Activated CD8-positive, alpha-beta memory T cell treated with anti-CD3 and anti-CD28 coated beads, Interleukin-2, amount 50 U/mL, for 48 hours (primary cell): ENCODE data around the gene CDPF1.

ENCODE experiments used
- DNase-seq: peaks from one replicate; pipeline ENCODE4 v3.0.0-alpha.2; 2020

The CDPF1 gene, protein sequence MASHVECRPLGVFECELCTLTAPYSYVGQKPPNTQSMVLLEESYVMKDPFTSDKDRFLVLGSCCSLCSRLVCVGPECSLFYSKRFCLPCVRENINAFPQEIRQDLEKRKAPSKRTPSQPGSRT

DNA sequence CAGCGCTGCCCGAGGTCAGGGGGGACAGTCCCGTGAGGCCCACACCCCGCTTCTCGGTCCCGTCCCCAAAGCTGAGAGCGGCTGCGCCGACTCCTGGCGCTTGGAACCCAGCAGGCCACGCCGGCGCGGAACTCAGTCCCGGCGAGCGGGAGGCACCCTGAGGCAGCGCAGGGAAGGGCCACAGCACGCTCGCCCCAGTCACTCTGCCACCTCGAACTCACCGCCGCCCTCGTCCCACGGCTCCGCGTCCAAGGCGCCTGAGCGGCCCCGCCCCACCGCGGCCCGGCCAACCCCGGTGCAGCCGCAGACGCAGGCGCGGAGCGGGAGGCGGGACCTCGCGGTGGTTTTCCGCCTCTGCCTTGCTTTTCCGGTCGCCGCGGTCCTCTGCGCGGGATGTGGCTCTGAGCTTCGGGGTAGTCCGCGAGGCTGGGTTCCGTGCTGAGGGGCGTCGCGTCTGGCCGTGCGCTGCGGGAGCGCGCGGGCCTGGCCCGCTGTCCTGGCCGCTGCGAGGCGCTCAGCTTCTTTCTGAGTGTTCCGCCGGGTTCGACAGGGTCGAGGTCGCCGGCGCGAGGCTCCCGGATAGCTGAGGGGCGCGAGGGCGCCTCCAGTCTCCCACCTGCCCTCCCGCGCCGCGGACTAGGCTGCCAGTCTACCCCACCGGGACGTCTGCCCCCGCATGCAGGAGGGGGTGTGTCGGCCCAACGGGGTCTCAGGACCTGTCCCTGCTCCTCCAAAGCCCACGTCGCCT lies at the start of gene CDPF1:
CDPF1 (minus strand) TSS at position 259 of the 748 bp plus-strand sequence. CDS start 2,009 bp downstream, outside the sequence.
- peak; percentile 94 for DNase-seq

DNA sequence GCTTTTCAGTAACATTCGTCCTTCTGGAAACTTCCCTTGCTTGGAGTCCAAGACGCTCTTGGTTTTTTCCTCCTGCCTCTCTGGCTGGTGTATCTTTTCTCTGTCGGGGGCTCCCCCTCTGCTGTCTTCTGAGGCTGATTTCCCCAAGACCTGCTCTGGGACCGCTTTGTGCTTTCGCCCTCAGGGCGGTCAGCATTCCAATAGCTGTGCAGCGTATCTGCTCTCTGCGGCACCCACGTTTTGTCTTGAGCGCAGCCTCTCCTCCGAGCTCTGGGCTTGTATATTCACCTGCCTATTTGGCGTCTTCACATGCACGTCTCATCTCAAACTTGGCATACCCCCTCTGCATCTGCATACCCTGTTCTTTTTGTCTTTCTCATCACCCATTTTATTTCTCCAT lies 49.0 kb upstream of the CDPF1 start:
- no peak for DNase-seq

DNA sequence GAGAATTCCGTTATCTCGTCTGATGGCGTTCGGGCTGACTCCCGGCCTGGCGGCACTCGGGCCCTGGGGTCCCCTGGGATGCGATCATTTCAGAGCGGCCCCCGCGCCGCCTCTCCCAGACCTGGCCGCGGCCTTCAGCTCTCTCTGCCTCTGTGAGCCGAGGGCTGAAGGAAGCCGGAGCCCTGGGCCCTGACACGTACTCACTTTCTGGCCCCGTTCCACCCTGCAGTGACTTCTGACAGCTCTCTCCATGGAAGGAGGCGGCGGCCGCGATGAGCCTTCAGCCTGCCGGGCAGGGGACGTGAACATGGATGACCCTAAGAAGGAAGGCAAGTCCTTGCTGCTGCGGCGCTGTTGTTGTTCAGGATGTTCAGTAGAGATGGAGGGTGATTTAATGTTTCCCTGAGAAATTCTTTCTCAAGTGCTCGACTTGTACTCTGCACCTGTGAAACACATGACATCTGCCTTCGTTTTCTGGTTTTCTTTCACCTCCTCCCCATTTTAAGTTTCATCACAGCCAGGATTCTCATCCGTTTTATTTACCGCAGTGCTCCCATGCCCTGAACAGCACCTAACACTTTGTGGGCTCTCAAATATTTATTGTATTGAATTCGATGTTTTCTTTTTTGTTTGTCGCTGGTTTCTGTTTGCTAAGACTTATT lies 47.2 kb upstream of the CDPF1 start:
- DNase-seq: peak; percentile 67

DNA sequence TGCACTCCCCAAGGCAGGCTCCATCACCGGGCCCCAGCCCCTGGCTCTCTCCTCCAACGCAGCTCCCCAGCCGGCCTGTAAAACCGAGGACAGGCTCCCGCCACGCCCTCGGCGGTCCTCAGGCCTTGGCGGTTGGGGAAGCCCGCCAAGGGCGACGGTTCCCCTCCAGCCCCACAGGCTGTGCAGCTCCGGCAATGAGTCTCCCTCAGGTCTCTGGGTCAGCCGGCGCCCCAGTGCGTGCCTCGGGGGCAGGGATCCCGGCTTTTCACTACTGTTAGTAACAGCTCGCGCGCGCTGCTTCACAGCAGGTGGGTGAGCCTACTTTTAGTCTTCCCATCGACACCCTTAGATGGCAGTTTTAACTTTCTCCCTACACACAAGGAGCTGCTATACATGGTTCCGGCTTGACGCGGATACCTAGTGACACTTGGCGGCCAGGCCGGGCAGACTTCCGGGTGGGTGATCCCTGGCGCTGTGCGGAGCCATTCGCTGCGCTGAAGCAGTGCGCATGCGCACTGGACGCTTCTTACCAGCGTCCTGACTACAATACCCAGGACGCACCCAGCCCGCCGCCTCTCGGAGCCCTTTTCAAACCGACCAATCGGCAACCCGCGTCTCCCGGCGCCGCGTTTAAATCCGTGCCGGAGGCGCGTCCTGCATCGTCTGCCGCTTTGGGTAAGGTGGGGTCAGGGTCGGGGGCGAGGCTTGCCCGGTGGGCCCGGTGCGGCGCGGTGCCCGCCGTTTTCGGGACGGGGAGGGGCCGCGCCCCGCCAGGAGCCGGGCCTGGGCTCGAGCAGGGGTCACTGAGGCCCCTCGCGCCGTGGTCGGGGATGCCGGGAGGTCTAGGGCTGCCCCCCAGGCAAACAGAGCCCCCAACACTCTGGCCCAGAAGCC lies 46.4 kb upstream of the CDPF1 start, which contains the start of gene GTSE1:
GTSE1 (plus strand) TSS at position 614 of the 894 bp plus-strand sequence. CDS start 531 bp downstream, outside the sequence.
- peak; percentile 98 for DNase-seq

DNA sequence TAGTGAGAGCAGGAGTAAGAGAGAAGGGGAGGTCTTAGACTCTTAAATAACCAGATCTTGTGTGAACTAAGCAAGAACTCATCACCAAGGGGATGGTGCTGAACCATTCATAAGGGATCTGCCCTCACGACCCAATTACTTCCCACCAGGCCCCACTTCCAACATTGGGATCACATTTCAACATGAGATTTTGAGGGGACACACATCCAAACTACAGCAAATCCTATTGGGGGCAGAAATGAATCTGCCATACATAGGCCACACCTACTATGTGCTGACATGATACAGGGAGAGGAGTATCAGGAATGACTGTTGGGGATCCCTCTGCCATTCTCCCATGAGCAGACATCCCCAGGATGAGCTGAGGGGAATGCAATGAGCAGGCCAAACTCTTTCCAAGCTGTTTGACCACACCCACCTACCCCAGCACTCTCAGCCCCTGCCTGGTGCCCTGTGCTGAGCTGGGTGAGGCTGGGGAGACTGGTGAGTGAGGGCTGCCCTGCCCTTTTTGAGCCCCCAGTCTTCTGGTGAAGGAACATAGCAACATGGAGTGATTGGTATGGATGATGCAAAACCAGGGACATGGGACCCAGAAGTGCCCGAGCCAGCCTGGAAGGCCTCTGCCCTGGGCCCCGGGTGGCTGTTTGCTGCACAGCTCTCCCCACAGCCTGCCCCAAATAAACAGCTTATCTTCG lies 45.3 kb upstream of the CDPF1 start:
- no peak for DNase-seq

DNA sequence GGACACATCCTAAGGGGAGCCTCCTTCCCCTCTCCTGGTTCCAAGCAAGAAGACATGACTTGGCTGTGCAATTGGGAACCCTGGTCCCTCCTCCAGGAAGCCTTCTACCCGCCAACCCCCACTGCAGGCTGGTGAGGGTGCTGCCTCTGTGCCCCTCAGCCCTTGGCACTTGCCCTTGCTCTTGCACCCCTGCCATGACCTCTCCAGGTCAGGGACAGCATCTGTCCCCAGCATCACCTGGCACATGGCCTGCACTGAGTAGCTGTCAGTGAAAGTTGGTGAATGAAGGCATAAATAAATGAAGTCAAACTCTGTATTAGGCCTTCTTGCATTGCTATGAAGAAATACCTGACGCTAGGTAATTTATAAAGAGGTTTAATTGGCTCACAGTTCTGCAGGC lies 44.7 kb upstream of the CDPF1 start:
- no peak for DNase-seq

DNA sequence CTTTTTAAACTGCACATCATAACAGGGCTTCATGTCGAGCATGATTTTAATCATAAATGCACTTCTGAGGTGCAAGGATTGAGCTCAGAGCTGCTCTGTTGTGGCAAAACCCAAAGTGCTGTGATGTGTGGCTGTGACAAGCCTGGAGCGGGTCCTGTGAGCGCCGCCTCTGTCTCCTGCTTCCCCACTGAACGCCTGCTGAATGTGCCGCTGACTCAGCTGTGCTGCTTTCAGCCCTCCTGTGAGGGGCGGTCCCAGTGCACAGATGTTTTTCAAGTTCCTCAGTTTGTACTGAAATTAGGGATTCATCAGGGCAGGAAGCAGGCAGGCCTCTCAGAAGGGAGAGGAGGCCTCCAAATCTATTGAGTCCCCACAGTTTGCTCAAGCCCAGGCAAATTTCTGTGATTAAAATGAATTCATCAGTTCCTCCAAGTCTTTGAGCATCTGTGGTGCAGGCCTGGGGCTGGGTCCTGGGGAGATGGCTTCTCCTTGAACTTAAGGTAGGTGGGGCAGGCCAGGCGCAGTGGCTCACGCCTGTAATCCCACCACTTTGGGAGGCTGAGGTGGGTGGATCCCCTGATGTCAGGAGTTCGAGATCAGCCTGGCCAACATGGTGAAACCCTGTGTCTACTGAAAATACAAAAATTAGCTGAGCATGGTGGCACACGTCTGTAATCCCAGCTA lies 43.6 kb upstream of the CDPF1 start:
- DNase-seq: no peak

DNA sequence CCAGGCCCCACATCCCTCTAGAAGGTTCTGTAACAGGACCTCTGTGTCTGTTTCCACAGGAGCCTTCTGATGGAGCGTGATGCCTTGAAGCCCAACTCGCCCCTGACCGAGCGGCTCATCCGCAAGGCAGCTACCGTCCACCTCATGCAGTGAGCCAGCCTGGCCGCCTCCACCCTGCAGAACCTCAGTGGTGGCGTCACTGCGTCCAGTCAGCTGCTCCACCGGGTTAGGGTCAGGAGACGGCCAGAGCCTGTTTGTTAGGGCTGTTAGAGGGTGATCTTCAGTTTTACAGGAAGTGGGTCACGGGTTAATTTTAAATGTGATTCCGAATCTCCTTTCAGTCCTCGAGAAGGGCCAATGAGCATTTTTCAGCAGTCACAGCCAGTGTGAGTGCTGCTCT lies 42.6 kb upstream of the CDPF1 start:
- DNase-seq: no peak

DNA sequence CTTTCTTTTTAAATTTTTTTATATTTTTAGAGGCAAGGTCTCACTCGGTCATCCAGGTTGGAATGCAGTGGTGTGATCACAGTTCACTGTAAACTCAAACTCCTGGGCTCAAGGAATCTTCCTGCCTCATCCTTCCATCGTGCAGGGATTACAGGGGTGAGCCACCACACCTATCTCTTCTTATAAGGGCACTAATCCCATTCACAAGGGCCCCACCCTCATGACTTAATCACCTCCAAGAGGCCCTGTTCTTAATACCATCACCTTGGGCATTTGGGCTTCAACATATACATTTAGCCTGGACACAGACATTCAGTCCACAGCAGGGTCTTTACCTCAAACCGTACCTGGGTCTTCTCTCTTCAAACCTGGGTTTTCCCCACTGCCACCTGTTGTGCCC lies 42.1 kb upstream of the CDPF1 start:
- DNase-seq: no peak

DNA sequence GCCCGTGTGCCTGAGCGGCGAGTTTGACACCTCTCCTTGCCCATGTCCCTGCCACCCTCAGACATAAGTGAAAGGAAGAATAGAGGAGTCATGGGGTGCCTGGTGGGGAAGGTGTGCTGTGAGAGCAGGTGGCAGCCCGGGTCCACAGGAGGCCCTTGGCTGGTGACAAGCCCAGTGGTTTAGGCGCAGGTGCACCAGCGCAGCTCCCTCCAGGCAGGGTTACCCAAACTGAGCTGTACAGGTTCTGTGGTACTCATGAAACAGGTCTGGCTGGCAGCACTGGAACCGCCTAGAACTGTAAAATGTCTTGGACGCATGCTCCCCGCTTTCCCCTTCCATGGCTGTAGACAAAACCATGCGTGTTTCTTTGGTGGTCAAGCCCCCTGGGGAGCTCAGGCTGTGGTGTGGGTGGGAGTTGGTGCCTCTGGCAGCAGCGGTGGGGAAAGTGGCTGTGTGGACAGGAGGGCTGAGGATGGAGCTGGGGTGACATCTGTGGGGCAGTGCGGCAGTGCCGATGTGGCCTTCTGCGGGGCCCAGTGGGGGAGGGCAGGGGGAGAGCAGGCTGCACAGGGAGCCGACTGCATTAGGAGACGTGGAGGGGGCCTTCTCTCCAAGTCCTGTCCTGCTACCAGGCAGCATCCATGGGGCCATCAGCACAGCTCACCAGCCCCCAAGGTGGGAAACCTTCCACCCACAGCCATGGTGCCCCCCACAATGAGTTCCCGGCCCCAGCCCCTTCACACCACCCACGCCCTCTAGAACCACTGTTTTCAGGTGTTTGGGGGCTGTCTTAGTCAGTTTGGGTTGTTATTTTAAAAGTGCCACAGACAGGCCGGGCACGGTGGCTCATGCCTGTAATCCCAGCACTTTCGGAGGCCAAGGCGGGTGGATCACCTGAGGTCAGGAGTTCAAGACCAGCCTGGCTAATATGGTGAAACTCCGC lies 41.0 kb upstream of the CDPF1 start:
- no peak for DNase-seq

DNA sequence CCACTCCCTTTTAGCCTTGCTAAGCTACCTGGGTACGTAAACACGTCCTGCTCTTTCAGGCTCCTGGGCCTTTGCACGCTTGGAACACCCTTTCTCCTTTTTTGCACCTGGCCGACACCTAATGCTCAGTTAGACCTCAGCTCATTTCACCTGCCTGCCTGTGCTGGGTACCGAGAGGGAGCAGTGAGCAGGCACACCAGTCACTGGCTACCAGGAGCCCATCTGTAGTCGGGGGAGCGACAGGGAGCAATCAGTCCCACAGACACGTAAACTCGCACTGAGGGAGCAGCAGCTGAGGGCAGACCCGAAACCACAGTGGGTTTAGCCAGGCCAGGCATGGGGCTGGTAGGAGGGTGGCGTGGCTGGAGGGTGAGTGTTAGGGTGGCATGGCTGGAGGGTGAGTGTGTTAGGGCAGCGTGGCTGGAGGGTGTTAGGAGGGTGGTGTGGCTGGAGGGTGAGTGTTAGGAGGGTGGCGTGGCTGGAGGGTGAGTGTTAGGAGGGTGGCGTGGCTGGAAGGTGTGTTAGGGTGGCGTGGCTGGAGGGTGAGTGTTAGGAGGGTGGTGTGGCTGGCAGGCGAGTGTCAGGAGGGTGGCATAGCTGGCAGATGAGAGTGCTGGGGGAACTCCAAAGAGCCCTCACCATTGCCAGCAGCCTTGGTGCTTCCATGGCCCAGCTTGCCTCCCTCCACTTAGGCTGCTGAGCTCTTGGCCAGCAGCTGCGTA lies 40.2 kb upstream of the CDPF1 start:
- DNase-seq: no peak

DNA sequence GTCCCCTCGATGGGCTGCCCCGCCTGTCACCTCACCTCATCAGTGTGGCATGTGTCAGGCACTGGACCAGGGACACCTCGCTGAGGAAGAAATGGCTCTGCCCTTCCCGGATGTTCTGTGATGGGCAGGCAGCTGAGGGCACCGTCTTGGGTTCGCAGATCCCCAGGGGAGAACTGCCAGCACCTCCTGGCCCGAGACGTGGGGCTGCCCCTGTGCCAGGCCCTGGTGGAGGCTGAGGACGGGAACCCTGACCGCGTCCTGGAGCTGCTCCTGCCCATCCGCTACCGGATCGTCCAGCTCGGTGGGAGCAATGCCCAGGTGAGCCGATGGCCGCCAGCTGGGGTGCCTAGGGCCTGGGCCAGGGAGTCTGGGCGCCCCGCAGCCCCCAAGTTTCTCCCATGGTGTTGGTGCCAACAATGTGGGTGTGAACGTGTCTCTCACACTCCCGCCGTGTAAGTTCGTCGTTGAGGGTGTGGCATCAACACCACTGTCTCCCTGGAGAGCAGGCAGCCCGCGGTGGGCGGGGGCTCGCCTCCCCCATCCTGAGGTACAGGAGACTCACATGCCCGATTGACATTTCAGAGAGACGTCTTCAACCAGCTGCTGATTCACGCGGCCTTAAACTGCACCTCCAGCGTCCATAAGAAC lies 39.3 kb upstream of the CDPF1 start:
- DNase-seq: no peak

DNA sequence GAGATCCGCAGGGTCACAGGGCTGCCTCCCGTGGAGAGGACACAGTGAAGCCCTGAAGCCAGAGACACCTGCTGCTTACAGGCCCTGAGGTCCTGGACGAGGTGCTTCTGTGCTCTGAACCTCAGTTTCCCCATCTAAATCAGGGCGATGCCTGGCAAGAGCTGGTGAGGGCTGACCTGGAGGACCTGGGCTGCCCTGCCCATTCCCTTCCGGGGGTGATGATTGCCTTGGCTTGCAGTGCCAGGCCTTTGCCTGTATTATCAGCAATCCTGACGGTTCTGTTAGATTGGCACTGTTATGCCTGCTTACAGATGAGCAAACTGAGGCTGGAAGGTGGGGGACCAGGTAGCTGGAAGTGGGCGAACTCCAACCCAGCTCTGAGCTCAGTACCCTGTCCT lies 38.8 kb upstream of the CDPF1 start:
- no peak for DNase-seq

DNA sequence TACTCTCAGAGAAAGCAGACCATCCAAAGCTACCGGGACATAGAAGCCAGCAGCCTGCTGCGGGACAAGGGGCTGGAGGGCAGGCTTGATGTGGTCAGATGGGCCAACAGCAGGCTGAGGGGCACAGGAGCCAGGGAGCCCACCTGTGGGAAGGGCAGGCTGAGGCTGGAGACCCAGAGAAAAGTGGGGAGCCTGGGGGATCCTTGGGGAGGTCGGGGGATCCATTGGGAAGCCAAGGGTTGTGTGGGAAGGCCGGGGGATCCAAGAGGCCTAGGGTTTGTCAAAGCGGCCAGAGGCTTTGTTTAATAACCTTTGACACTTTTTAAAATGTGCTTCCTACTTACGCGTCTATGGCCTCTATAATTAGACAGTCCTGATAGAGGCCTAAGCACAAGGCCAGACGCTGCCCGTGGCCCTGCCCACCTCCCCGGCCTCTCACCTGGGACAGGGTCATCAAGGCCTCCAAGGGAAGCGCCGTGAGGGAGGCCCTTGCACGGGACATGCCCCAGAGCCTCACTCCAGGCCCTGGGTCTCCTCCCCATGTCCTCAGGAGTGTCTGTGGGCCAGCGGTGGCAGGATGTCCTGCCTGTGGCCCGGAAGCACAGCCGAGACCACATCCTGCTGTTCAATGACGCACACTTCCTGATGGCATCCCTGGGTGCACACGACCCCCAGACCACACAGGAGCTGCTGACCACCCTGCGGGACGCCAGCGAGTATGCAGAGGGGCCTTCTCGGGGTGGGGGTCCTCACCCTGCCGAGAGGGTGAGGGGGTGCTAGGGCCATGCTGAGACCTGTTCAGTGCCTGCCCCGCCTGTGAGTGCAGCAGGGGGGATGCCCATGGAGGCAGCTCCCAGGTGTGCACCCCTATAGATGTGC lies 38.0 kb upstream of the CDPF1 start:
- DNase-seq: no peak

DNA sequence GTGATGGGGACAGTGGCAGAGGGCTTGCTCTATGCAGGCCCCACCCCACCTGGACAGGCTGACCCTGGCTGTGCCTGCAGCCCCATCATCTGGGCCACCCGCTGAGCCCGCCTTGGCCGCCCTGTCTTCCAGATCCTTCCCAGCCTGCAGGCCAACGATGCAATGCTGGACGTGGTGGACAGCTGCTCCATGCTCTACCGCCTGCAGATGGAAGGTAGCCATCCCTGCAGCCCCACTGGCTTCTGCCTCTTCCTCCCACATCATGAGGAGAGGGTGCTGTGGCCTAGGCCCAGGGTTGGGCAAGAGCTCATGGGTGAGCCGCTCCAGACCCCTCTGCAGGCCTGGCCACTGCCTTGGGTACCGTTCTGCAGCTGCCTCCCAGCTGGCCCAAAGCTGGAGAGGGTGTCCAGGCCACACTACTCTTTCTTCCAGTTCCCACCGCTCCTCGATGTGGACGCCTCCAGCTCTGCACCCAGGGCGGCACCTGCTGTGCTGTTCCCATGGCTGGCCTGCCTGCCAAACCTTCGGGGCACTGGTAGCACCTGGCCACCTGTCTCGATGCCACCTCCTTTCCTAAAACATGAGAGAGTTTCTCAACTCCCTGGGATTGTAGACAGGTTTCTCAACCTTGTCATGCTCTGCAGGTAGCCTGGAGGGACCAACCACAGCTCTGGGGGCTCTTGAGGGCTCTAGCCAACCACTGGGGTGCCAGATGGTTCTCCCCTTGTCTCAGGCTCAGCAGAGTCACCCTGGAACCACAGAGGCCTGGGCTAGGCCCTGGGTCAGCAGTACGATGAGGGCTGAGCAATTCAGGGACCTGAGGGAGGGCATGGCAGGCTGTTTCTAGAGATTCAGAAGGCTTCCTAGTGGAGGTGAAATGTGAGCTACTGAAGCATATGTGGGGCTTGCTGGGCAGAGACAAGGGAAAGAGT lies 37.1 kb upstream of the CDPF1 start:
- no peak for DNase-seq

DNA sequence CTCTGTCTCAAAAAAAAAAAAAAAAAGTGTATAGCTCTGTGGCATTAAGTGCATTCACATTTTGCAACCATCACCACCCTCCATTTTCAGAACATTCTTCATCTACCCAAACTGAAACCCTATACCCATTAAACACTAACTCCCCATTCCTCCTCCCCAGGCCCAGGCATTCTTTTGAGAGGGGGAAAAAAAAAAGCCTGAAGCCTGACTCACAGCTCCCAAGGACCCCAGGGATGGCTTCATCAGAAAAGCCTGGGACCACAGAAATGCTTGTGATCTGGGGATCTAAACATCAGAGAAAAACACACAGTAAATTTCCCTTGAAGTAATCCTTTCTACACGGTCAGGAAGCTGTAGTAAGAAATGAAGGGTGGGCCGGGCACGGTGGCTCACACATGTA lies 35.9 kb upstream of the CDPF1 start:
- no peak for DNase-seq
